ENCODE results near the gene TNMD.

DNA sequence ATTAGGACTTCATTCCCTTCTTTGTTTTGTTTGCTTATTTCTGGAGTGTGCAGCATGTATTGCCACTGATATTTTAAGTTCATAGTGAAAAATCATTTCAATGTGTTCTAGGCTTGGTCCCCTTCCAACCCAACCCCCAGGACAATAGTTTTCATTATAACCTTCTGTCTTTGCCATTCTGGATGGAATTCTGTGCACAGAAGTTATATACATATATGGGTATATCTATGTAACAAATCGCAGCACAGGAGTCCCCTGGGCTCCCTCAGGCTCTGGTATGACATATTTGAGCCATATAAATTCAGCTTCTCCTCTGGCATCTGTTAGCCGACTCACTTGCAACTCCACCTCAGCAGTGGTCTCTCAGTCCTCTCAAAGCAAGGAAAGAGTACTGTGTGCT is at the start of gene TNMD:
- TF ChIP-seq, protein P1, sequence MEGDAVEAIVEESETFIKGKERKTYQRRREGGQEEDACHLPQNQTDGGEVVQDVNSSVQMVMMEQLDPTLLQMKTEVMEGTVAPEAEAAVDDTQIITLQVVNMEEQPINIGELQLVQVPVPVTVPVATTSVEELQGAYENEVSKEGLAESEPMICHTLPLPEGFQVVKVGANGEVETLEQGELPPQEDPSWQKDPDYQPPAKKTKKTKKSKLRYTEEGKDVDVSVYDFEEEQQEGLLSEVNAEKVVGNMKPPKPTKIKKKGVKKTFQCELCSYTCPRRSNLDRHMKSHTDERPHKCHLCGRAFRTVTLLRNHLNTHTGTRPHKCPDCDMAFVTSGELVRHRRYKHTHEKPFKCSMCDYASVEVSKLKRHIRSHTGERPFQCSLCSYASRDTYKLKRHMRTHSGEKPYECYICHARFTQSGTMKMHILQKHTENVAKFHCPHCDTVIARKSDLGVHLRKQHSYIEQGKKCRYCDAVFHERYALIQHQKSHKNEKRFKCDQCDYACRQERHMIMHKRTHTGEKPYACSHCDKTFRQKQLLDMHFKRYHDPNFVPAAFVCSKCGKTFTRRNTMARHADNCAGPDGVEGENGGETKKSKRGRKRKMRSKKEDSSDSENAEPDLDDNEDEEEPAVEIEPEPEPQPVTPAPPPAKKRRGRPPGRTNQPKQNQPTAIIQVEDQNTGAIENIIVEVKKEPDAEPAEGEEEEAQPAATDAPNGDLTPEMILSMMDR (IDR thresholded peaks at IDR 0.05; ENCODE audit: low read length): no peak
- TF ChIP-seq EZH2 (IDR thresholded peaks at IDR 0.05; ENCODE audit: borderline replicate concordance, low read length): no peak

Data from OCI-LY1 (cell line).